Measurements from ENCODE around the gene ETHE1.

- TF ChIP-seq GATA3 (IDR thresholded peaks at IDR 0.05; ENCODE audit: low read depth, low read length) (no peak), GATA2 (IDR thresholded peaks at IDR 0.05; ENCODE audit: low read depth, low read length) (no peak)
Observed at GRCh38 chr19:43495082-43495481, 31.9 kb downstream of the ETHE1 start.

Data from SH-SY5Y (cell line).